NB4 (cell line): ENCODE results near the gene PRIMA1.

Experiments used
- DNase-seq: peaks from one replicate; pipeline ENCODE4 v3.0.0; 2010; ENCODE audit warnings: low read depth
- H3K4me3 ChIP-seq: one replicate; pipeline ENCODE4 v1.5.1; 2011; ENCODE audit warnings: mild to moderate bottlenecking, low read depth, low read length, moderate library complexity
- CTCF ChIP-seq: IDR thresholded peaks from one replicate; pipeline ENCODE4 v1.5.1; 2012; ENCODE audit warnings: low read depth, low read length
- MYC ChIP-seq: IDR thresholded peaks from 2 replicates; pipeline ENCODE4 v1.6.1; 2011; ENCODE audit warnings: low read depth, low read length
- POLR2A ChIP-seq: IDR thresholded peaks from 2 replicates; pipeline ENCODE4 v1.6.1; 2011; ENCODE audit warnings: mild to moderate bottlenecking; ENCODE audit not compliant: insufficient read length; ENCODE audit errors: extremely low read depth
- TF ChIP-seq, protein P1 (sequence below): IDR thresholded peaks from 2 replicates; pipeline ENCODE4 v1.6.1; 2011; ENCODE audit warnings: low read depth, low read length

PRIMA1 gene

DNA sequence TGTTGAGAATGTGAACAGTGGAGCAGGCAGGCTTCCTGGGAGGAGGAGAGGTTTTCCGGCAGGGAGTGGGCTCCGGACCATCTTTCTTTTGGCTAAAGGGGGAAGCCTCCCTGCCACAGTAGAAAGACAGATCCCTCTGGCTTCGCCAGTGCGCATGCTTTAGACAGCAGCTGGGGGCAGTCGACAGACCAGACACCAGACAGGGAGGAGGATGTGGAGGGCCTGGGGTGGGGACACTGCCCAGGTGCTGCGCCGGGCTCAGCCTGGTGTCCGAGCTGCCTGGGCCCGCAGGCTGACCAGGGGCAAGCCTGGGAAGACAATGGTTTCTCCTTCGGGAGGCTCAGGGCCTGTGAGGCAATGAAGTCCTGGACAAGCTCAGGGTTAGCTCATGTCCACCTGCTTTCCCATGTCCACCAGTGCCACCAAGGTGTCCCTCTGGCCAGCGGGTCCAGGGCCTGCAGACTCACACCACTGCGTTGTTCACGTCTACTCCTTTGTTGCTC is 67.3 kb downstream of the PRIMA1 start:
- DNase-seq, result no peak
- H3K4me3 ChIP-seq, result no peak overlapping the region
- TF ChIP-seq CTCF (no peak), MYC (no peak), POLR2A (no peak)
- TF ChIP-seq, protein P1, sequence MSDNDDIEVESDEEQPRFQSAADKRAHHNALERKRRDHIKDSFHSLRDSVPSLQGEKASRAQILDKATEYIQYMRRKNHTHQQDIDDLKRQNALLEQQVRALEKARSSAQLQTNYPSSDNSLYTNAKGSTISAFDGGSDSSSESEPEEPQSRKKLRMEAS, result no peak

- no peak for DNase-seq
- TF ChIP-seq POLR2A, result no peak
- TF ChIP-seq CTCF, result no peak
- TF ChIP-seq, protein P1, result no peak
- TF ChIP-seq MYC, result no peak
- H3K4me3 ChIP-seq, result no peak overlapping the region
Observed at GRCh38 chr14:93720076-93720815, 68.0 kb downstream of the PRIMA1 start.

DNA sequence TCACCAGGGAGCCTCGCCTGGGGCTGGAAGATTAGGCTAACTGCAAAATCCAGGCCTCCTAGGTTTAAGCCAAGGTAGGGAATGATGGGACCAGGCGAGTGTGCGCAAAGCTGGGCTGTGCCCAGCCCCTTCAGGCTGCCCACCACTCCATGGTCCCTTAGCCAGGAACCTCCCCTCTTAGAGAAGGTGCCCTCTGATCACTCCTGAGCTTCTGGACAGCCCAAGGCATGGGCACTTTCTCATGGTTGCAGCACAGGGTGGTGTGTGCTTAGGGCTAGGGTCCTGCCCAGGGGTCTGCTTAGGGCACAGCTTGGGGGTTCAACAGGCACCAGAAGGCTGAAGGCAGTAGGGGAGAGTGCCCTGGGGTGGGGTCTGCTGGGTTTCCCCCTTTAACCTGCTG is 69.0 kb downstream of the PRIMA1 start:
- DNase-seq, result no peak
- TF ChIP-seq, protein P1, result no peak
- TF ChIP-seq CTCF (no peak), POLR2A (no peak), MYC (no peak)
- H3K4me3 ChIP-seq, result no peak overlapping the region

GRCh38 chr14:93717668-93718320 is 70.5 kb downstream of the PRIMA1 start:
- DNase-seq, result no peak
- H3K4me3 ChIP-seq, result no peak overlapping the region
- TF ChIP-seq CTCF, result no peak
- no peak for TF ChIP-seq POLR2A
- no peak for TF ChIP-seq MYC
- TF ChIP-seq, protein P1, result no peak

DNA sequence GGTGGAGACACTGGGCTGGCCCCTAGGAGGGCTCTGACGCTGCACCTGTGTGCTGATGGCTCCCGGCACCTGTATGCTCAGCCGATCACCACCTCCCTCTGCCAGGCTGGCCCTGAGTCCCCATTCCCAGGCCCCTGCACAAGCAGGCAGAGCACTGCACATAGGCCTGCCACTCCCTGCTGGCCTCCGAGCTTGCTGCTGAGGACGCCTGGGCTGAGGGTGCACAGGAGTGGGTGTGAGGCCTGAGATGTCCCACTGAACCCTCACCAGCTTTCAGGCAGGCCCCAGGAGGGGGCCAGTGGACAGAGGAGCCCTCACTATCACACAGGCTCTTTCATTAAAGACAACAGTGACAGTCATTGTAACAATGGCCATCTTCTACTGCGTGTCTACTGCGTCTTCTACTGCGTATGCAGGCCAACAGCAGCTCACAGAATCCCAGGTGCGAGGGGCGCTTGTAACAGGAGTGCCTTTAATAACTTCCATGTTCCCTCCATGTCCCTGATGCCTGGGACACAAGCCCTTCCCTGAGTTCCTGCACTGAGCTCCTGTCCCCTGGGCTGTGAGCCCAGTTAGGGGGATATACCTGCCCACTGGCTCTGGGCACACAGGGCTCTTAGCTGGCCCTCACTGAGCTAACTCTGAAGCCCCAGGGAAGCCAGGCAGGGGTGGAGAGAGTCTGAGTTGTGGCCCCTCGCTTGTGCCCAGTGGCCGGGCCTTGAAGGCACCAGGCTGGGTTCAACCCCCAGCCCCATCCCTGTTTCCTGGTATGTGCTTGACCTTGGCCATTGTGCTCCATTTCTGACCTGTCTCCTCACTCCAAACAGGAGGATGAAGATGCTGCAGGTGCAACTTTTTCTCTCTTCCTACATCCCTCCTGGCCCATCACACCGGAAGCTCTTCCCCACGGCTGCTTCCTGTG is 71.3 kb downstream of the PRIMA1 start:
- TF ChIP-seq POLR2A (no peak), CTCF (no peak), MYC (no peak)
- TF ChIP-seq, protein P1, result no peak
- DNase-seq, result no peak
- no peak overlapping the region for H3K4me3 ChIP-seq
